HG03196 (cell line): ENCODE measurements around the gene BTG4.

Experiments used
- ATAC-seq: cut with Tn5 transposase; IDR thresholded peaks from one replicate; pipeline ENCODE4 v1.9.1; 2021; ENCODE audit not compliant: unreplicated experiment

The BTG4 gene

GRCh38 chr11:111499483-111499882 is 12.7 kb downstream of the BTG4 start:
- no peak for ATAC-seq

GRCh38 chr11:111494040-111494439 is 18.1 kb downstream of the BTG4 start:
- ATAC-seq = no peak

- ATAC-seq = no peak
Measured at GRCh38 chr11:111490496-111490895, 21.7 kb downstream of the BTG4 start.

GRCh38 chr11:111483431-111483830 is 28.8 kb downstream of the BTG4 start:
- ATAC-seq = no peak

- no peak for ATAC-seq
Measured at GRCh38 chr11:111479666-111480065, 32.5 kb downstream of the BTG4 start.

GRCh38 chr11:111477898-111478297 is 34.3 kb downstream of the BTG4 start:
- no peak for ATAC-seq

- ATAC-seq = no peak
Measured at GRCh38 chr11:111476956-111477355, 35.2 kb downstream of the BTG4 start.

GRCh38 chr11:111476366-111476765 is 35.8 kb downstream of the BTG4 start:
- ATAC-seq = no peak

GRCh38 chr11:111474432-111474831 is 37.8 kb downstream of the BTG4 start:
- ATAC-seq = no peak

- no peak for ATAC-seq
Measured at GRCh38 chr11:111472228-111472627, 40.0 kb downstream of the BTG4 start.

- no peak for ATAC-seq
Measured at GRCh38 chr11:111469200-111469599, 43.0 kb downstream of the BTG4 start.

GRCh38 chr11:111466615-111467014 is 45.6 kb downstream of the BTG4 start:
- ATAC-seq = no peak

- ATAC-seq = no peak
Measured at GRCh38 chr11:111465400-111465799, 46.8 kb downstream of the BTG4 start.

- ATAC-seq = no peak
Measured at GRCh38 chr11:111463276-111463675, 48.9 kb downstream of the BTG4 start.

- no peak for ATAC-seq
Measured at GRCh38 chr11:111462329-111462728, 49.9 kb downstream of the BTG4 start.

- ATAC-seq = no peak
Measured at GRCh38 chr11:111461460-111462235, 50.5 kb downstream of the BTG4 start.

- ATAC-seq = no peak
Measured at GRCh38 chr11:111460856-111461255, 51.3 kb downstream of the BTG4 start.

GRCh38 chr11:111460340-111460739 is 51.8 kb downstream of the BTG4 start:
- no peak for ATAC-seq

GRCh38 chr11:111459506-111460270 is 52.5 kb downstream of the BTG4 start:
- no peak for ATAC-seq

GRCh38 chr11:111457731-111458368 is 54.3 kb downstream of the BTG4 start:
- no peak for ATAC-seq

- no peak for ATAC-seq
Measured at GRCh38 chr11:111456859-111457730, 55.1 kb downstream of the BTG4 start.
